Neuronal stem cell (in vitro differentiated cells): ENCODE data around the gene SPATA24.
"Not testable (repeated sequence)": the region's sequence is repeated elsewhere in the genome, so short reads cannot be mapped to it uniquely, and the experiment has no call there.

ENCODE experiments used
- DNase-seq: peaks from one replicate; pipeline ENCODE4 v3.0.0-alpha.2; 2013; ENCODE audit warnings: low spot score
- H2AFZ ChIP-seq: one replicate; pipeline ENCODE4 v1.6.1; 2013; ENCODE audit warnings: mild to moderate bottlenecking, low read length, inconsistent platforms
- H2AK5ac ChIP-seq: 2 replicates; pipeline ENCODE4 v1.6.1; 2013; ENCODE audit warnings: low read depth, mild to moderate bottlenecking, inconsistent platforms, low read length, moderate library complexity, mixed read lengths
- H2BK120ac ChIP-seq: 2 replicates; pipeline ENCODE4 v1.6.1; 2013; ENCODE audit warnings: low read depth, mild to moderate bottlenecking, inconsistent platforms, low read length, moderate library complexity, mixed read lengths
- H2BK12ac ChIP-seq: one replicate; pipeline ENCODE4 v1.6.1; 2013; ENCODE audit warnings: low read length, inconsistent platforms
- H2BK15ac ChIP-seq: 2 replicates; pipeline ENCODE4 v1.6.1; 2013; ENCODE audit warnings: mild to moderate bottlenecking, low read length, inconsistent platforms, mixed read lengths
- H2BK5ac ChIP-seq: one replicate; pipeline ENCODE4 v1.6.1; 2013; ENCODE audit warnings: inconsistent platforms, mild to moderate bottlenecking, low read length, moderate library complexity
- H3K14ac ChIP-seq: one replicate; pipeline ENCODE4 v1.6.1; 2013; ENCODE audit warnings: low read length, inconsistent platforms
- H3K18ac ChIP-seq: 2 replicates; pipeline ENCODE4 v1.6.1; 2013; ENCODE audit warnings: low read length, inconsistent platforms
- H3K23ac ChIP-seq: 2 replicates; pipeline ENCODE4 v1.6.1; 2013; ENCODE audit warnings: low read depth, mild to moderate bottlenecking, mixed read lengths, low read length, inconsistent platforms; ENCODE audit not compliant: poor library complexity
- H3K27ac ChIP-seq: replicated peaks from 3 replicates; pipeline ENCODE4 v1.5.1; 2013; ENCODE audit warnings: low read length, inconsistent platforms
- H3K27me3 ChIP-seq, 3 experiments: 2 replicates each; pipeline ENCODE4 v1.6.1; 2013; ENCODE audit warnings: low read length in 3 of 3, mild to moderate bottlenecking in 2 of 3, inconsistent platforms in 1 of 3, low read depth in 1 of 3, mixed read lengths in 1 of 3, moderate library complexity in 1 of 3; ENCODE audit not compliant: control insufficient read depth in 3 of 3, insufficient read depth in 3 of 3
- H3K36me3 ChIP-seq, 2 donors: replicated peaks in 1 of 2; 2 replicates each; pipeline ENCODE4 v1.6.1; 2013; ENCODE audit warnings: low read length in 2 of 2; ENCODE audit not compliant: control insufficient read depth in 2 of 2, insufficient read depth in 2 of 2
- H3K4ac ChIP-seq: 2 replicates; pipeline ENCODE4 v1.6.1; 2013; ENCODE audit warnings: inconsistent platforms, mild to moderate bottlenecking, low read length, moderate library complexity
- H3K4me1 ChIP-seq, 2 donors: 1 replicate in 1 of 2; 2 replicates in 1 of 2; pipeline ENCODE4 v1.6.1; 2013; ENCODE audit warnings: low read length in 2 of 2, low read depth in 1 of 2; ENCODE audit not compliant: control insufficient read depth in 2 of 2, insufficient read depth in 1 of 2
- H3K4me2 ChIP-seq: one replicate; pipeline ENCODE4 v1.6.1; 2013; ENCODE audit warnings: mild to moderate bottlenecking, low read length, inconsistent platforms; ENCODE audit not compliant: insufficient read depth, poor library complexity, severe bottlenecking
- H3K4me3 ChIP-seq, 2 donors: 2 replicates each; pipeline ENCODE4 v1.5.1; 2013; ENCODE audit warnings: low read length in 2 of 2, mild to moderate bottlenecking in 2 of 2, inconsistent platforms in 1 of 2, moderate library complexity in 1 of 2
- H3K79me1 ChIP-seq: one replicate; pipeline ENCODE4 v1.6.1; 2013; ENCODE audit warnings: low read depth, mild to moderate bottlenecking, inconsistent platforms, low read length, moderate library complexity
- H3K9ac ChIP-seq: one replicate; pipeline ENCODE4 v1.6.1; 2013; ENCODE audit warnings: mild to moderate bottlenecking, low read depth, low read length, inconsistent platforms; ENCODE audit not compliant: poor library complexity
- H3K9me3 ChIP-seq, 2 donors: replicated peaks in 1 of 2; 2 replicates each; pipeline versions ENCODE3 to v1.6.1; 2013; ENCODE audit warnings: low read length in 2 of 2, mild to moderate bottlenecking in 2 of 2, inconsistent platforms in 1 of 2, low read depth in 1 of 2, mixed read lengths in 1 of 2, moderate library complexity in 1 of 2; ENCODE audit not compliant: control insufficient read depth in 2 of 2, insufficient read depth in 1 of 2
- H4K8ac ChIP-seq: one replicate; pipeline ENCODE4 v1.6.1; 2013; ENCODE audit warnings: low read depth, mild to moderate bottlenecking, inconsistent platforms, low read length, moderate library complexity
- H4K91ac ChIP-seq: one replicate; pipeline ENCODE4 v1.6.1; 2013; ENCODE audit warnings: low read length, low read depth, mild to moderate bottlenecking, inconsistent platforms; ENCODE audit not compliant: poor library complexity
- WGBS, 2 donors: extraction: QIAGEN DNeasy Blood & Tissue Kit; methylation state at CpG; one replicate each; pipeline ENCODE4 v1.1.7; 2013; ENCODE audit warnings: missing lambda C conversion rate in 2 of 2, mixed read lengths in 1 of 2; ENCODE audit not compliant: insufficient read length in 2 of 2, insufficient replicate concordance in 1 of 2; ENCODE audit errors: extremely low coverage in 2 of 2; 5-methylcytosine and 5-hydroxymethylcytosine counted together

The SPATA24 gene

DNA sequence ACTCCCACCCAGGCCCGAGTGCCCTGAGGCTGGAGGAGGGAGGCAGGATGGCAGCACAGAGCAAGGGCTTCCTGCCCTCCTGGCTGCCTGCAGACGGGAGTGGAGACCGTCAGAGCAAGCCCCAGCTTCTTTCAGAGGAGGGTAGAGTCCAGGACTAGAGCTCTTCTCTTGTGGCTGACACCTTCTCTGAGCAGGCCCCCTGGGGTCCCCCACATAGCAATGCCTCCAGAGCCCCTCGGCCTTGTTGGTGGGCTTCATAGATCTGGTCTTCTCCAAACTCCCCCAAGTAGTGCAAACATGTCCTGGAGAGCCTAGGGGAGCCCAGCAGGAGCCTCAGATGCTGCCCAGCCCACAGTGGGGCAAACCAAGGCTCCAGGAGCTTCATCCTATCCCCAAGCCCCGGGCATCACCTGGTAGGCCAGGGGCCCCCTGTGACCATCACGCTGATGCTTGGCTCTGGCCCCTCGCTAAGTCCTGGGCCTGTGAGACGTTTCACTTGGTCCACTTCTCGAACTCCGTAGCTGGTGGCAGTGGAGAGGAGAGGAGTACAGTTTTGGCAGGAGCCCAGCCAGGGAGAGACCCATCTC lies 16.2 kb downstream of the SPATA24 start:
- DNase-seq: no peak
- Histone ChIP-seq H3K9ac (no peak overlapping the region), H3K79me1 (peaks cover under 1% of the 10 kb centered on the region), H3K23ac (no peak overlapping the region), H3K4me1 (peaks cover 2 to 7% of the 10 kb centered on the region in 2 donors), H3K18ac (peak overlapping the region; percentile 18), H4K8ac (no peak overlapping the region), H2BK15ac (no peak overlapping the region), H3K14ac (no peak overlapping the region), H2BK5ac (no peak overlapping the region), H2AK5ac (peak overlapping the region; percentile 34), H3K27ac (no peak overlapping the region), H3K36me3 (no peaks in the 10 kb centered on the region), H3K4ac (no peak overlapping the region), H2BK12ac (no peak overlapping the region), H4K91ac (no peak overlapping the region), H3K4me3 (no peak overlapping the region), H3K9me3 (peaks cover 0 to 3% of the 10 kb centered on the region in 2 donors), H3K27me3 (peaks cover 1 to 36% (median 14%) of the 10 kb centered on the region in 3 experiments), H2BK120ac (no peak overlapping the region), H3K4me2 (no peak overlapping the region), H2AFZ (no peak overlapping the region)
- WGBS, 2 donors: no CpG with 5 or more reads among the region's 10 CpGs

- H2BK120ac ChIP-seq, H3K18ac ChIP-seq, H2BK12ac ChIP-seq, DNase-seq, H2BK5ac ChIP-seq, H2AK5ac ChIP-seq, H3K9ac ChIP-seq, H4K91ac ChIP-seq, H3K79me1 ChIP-seq, H3K4ac ChIP-seq, H2BK15ac ChIP-seq, H3K9me3 ChIP-seq, H4K8ac ChIP-seq, H3K36me3 ChIP-seq, H3K23ac ChIP-seq, H3K4me3 ChIP-seq, H3K4me1 ChIP-seq, H2AFZ ChIP-seq, H3K27ac ChIP-seq, H3K4me2 ChIP-seq, H3K14ac ChIP-seq: not testable (repeated sequence)
- no CpG with 5 or more reads among the region's 10 CpGs for WGBS, 2 donors
- H3K27me3 ChIP-seq: peaks cover 0 to 29% (median 7%) of the 10 kb centered on the region in 3 experiments
These were observed 16.9 kb downstream of the SPATA24 start for GRCh38 chr5:139386956-139387355.

DNA sequence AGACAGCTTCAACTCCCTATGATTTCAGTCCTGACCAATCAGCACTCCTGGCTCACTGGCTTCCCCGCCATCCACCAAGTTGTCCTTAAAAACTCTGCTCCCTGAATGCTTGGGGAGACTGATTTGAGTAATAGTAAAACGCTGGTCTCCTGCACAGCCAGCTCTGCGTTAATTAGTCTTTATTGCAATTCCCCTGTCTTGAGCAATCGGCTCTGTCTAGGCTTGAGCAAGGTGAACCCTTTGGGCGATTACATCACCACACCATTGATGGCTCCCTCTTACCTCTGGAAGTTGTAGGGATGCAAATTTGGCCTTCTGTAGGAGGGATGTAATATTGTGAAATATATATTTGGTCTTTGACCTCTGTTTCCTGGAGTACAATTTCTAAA lies 17.8 kb downstream of the SPATA24 start:
- Histone ChIP-seq H3K4me2 (no peak overlapping the region), H2BK12ac (no peak overlapping the region), H3K27me3 (peaks cover 0 to 20% (median 0%) of the 10 kb centered on the region in 3 experiments), H2AK5ac (no peak overlapping the region), H3K9ac (no peak overlapping the region), H3K23ac (no peak overlapping the region), H3K4ac (no peak overlapping the region), H2BK15ac (no peak overlapping the region), H3K36me3 (no peaks in the 10 kb centered on the region), H4K91ac (no peak overlapping the region), H3K18ac (no peak overlapping the region), H2BK120ac (no peak overlapping the region), H2AFZ (no peak overlapping the region), H2BK5ac (no peak overlapping the region), H3K79me1 (peaks cover 2% of the 10 kb centered on the region), H3K4me1 (peaks cover 2 to 3% of the 10 kb centered on the region in 2 donors), H3K14ac (no peak overlapping the region), H3K9me3 (no peaks in the 10 kb centered on the region), H4K8ac (no peak overlapping the region), H3K4me3 (no peak overlapping the region), H3K27ac (no peak overlapping the region)
- WGBS, 2 donors: no CpG with 5 or more reads among the region's 5 CpGs
- DNase-seq: no peak

DNA sequence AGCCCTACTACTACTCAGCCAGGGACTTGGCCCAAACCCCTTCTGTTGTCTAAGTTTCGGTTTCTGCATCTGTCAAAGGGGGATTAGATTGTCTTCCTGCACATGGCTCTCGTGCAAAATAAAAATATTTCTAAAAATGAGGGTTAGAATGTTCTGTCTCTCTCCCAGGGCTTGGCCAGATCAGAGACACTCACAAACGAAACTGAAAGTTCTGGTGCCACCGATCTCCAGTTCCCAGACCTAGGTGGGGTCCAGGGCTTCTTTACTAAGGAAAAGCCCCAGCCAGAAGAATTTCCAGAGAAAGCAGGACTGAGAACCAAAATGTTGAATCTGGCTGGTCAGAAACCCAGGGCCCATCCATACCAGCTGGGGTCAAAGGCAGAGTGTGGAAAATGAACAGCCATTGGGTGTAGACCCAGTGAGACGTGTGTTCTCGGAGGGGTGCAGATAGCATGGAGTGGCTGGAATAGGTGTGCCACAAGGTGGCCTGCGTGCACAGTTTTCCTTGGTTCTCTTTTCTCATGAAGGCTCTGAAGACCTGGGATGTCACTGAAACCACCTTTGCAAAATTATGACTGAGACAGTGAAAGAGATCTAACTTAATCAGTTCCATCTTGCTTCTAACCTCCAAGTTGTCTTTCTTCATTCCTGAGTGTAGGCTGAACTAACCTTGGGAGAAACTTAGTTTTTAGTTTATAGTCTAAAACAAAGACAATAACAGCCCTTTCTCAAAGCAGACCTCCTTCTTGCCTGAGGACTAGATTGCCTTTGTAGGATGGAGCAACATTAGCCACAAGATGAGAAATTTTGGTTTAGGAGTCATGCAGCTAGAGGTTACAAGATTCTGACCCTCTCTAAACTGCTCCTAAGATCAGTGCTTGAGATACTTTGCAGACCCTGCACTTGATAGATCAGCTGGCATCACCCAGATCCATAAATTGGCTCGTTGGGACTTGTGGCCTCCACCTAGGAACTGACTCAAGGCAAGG lies 18.5 kb downstream of the SPATA24 start:
- Histone ChIP-seq H2BK5ac (no peak overlapping the region), H3K4me2 (no peak overlapping the region), H4K91ac (no peak overlapping the region), H3K14ac (no peak overlapping the region), H3K27me3 (peaks cover 0 to 16% (median 0%) of the 10 kb centered on the region in 3 experiments), H3K18ac (no peak overlapping the region), H3K36me3 (no peaks in the 10 kb centered on the region), H3K4me3 (no peak overlapping the region), H4K8ac (no peak overlapping the region), H3K79me1 (peaks cover 2% of the 10 kb centered on the region), H3K9ac (no peak overlapping the region), H2BK12ac (no peak overlapping the region), H2AFZ (no peak overlapping the region), H2BK120ac (no peak overlapping the region), H3K23ac (no peak overlapping the region), H3K27ac (no peak overlapping the region), H3K9me3 (no peaks in the 10 kb centered on the region), H3K4ac (no peak overlapping the region), H3K4me1 (peaks cover 2 to 4% of the 10 kb centered on the region in 2 donors), H2AK5ac (no peak overlapping the region), H2BK15ac (no peak overlapping the region)
- WGBS, 2 donors: no CpG with 5 or more reads among the region's 8 CpGs
- no peak for DNase-seq
